GM11168 (cell line): Measurements from ENCODE around the gene MFAP4.

ENCODE experiments used
- in situ Hi-C: fragments of 300-500 bp; cut with MboI; formaldehyde crosslinking; loops from one replicate; pipeline ENCODE4 v1.12.0; 2022; ENCODE audit warnings: low sequenced_read_pairs; ENCODE audit not compliant: unreplicated experiment

MFAP4 gene

GRCh38 chr17:19386974-19387920 lies at the start of gene MFAP4:
TSS of gene MFAP4 (minus strand) at chr17:19387190. CDS start at chr17:19387155, 35 bp downstream.
- in situ Hi-C loops = no loop called here

- in situ Hi-C loops = no loop called here
Measured at GRCh38 chr17:19433727-19434340, 46.8 kb upstream of the MFAP4 start.

- in situ Hi-C loops = no loop called here
Measured at GRCh38 chr17:19433255-19433654, 46.3 kb upstream of the MFAP4 start.

- in situ Hi-C loops = no loop called here
Measured at GRCh38 chr17:19431691-19432090, 44.7 kb upstream of the MFAP4 start.

- in situ Hi-C loops = no loop called here
Measured at GRCh38 chr17:19426631-19427030, 39.6 kb upstream of the MFAP4 start.

- in situ Hi-C loops = no loop called here
Measured at GRCh38 chr17:19424934-19425868, 38.2 kb upstream of the MFAP4 start.

- in situ Hi-C loops = no loop called here
Measured at GRCh38 chr17:19421926-19422325, 34.9 kb upstream of the MFAP4 start.

GRCh38 chr17:19421219-19421618 lies 34.2 kb upstream of the MFAP4 start:
- in situ Hi-C loops = no loop called here

- in situ Hi-C loops = no loop called here
Measured at GRCh38 chr17:19418251-19418992, 31.4 kb upstream of the MFAP4 start.

GRCh38 chr17:19417611-19418010 lies 30.6 kb upstream of the MFAP4 start:
- in situ Hi-C loops = no loop called here

GRCh38 chr17:19415806-19416775 lies 29.1 kb upstream of the MFAP4 start:
- in situ Hi-C loops = no loop called here

GRCh38 chr17:19415311-19415710 lies 28.3 kb upstream of the MFAP4 start:
- in situ Hi-C loops = no loop called here

GRCh38 chr17:19414396-19415280 lies 27.6 kb upstream of the MFAP4 start:
- in situ Hi-C loops = no loop called here

- in situ Hi-C loops = no loop called here
Measured at GRCh38 chr17:19413761-19414160, 26.8 kb upstream of the MFAP4 start.

GRCh38 chr17:19412984-19413383 lies 26.0 kb upstream of the MFAP4 start:
- in situ Hi-C loops = no loop called here

GRCh38 chr17:19412510-19412909 lies 25.5 kb upstream of the MFAP4 start:
- in situ Hi-C loops = no loop called here

GRCh38 chr17:19411631-19412030 lies 24.6 kb upstream of the MFAP4 start:
- in situ Hi-C loops = no loop called here
